Esophagus squamous epithelium (tissue), 5 donors: ENCODE measurements around the gene CREB3L2. TPM values are rescaled to one million over a fixed set of nuclear protein-coding genes. Genes with fewer than 3 reads are reported as not detected.

Source experiments
- DNase-seq: peaks from one replicate; lab custom pipeline; 2025; lab: John Stamatoyannopoulos, UW
- H3K27ac ChIP-seq, 4 donors: fragments of 200-600 bp; sonication (generic); one replicate each; pipeline ENCODE4 v1.5.1; 2016 to 2019; ENCODE audit warnings: mild to moderate bottlenecking in 1 of 4
- H3K27me3 ChIP-seq, 4 donors: fragments of 200-600 bp; sonication (generic); 1 replicate in 3 of 4; 2 replicates in 1 of 4; pipeline versions ENCODE4 v1.5.1 to v1.6.0; 2017 to 2021; ENCODE audit warnings: antibody characterized with exemption in 1 of 4
- H3K36me3 ChIP-seq, 3 donors: fragments of 200-600 bp; sonication (generic); one replicate each; pipeline ENCODE4 v1.5.1; 2016 to 2019
- H3K4me1 ChIP-seq, 3 donors: fragments of 200-600 bp; sonication (generic); one replicate each; pipeline ENCODE4 v1.5.1; 2017 to 2019
- H3K4me3 ChIP-seq, 4 donors: fragments of 200-600 bp; sonication (generic); 1 replicate in 3 of 4; 2 replicates in 1 of 4; pipeline ENCODE4 v1.5.1; 2016 to 2019; ENCODE audit warnings: mild to moderate bottlenecking in 2 of 4, moderate library complexity in 1 of 4
- H3K9me3 ChIP-seq, 3 donors: fragments of 200-600 bp; sonication (generic); one replicate each; pipeline ENCODE4 v1.5.1; 2016 to 2019
- CTCF ChIP-seq, 6 experiments: fragments of 450-650 bp in 4 of 6; fragments of 200-600 bp in 2 of 6; sonication (generic) in 2 of 6; IDR thresholded peaks; one replicate each; pipeline ENCODE4 v1.5.1; 2016 to 2019; ENCODE audit warnings: antibody characterized with exemption in 6 of 6, mild to moderate bottlenecking in 4 of 6, moderate library complexity in 4 of 6
- POLR2A ChIP-seq, 4 donors: fragments of 450-650 bp; IDR thresholded peaks; one replicate each; pipeline ENCODE4 v1.6.1; 2017; ENCODE audit warnings: antibody characterized with exemption in 4 of 4, mild to moderate bottlenecking in 4 of 4, moderate library complexity in 3 of 4
- WGBS, 2 donors: methylation state at CpG; one replicate each; pipeline ENCODE4 v1.1.5; 2018; 5-methylcytosine and 5-hydroxymethylcytosine counted together
- intact Hi-C: fragments of 100-400 bp; cut with DNase I; formaldehyde crosslinking; loops from one replicate; pipeline ENCODE4 v1.15.0; 2022
- total RNA-seq, 4 donors: library from RNA; depleted of rRNA; stranded (reverse); fragments of >200 nt; gene quantifications; one replicate each; pipeline ENCODE4 v1.1.0, GENCODE V29; 2016
- donor health status: DM: yes; HTN: yes; CAD: no.

Gene CREB3L2
- total RNA-seq, 4 donors from 2014 or later, result 14.9 to 21.9 (median 17.3) TPM

GRCh38 chr7:138029941-138030340, 28.1 kb upstream of the CREB3L2 start:
- TF ChIP-seq POLR2A (IDR thresholded peaks at IDR 0.05) (no peak), CTCF (IDR thresholded peaks at IDR 0.05) (no peak)
- no peak for DNase-seq
- Histone ChIP-seq H3K36me3 (no peaks in the 10 kb centered on the region), H3K4me1 (no peaks in the 10 kb centered on the region), H3K27me3 (no peaks in the 10 kb centered on the region), H3K4me3 (no peak overlapping the region), H3K9me3 (no peaks in the 10 kb centered on the region), H3K27ac (no peak overlapping the region)
- WGBS, 2 donors, result 30 to 67% methylated on average over 2 of the region's 2 CpGs
- intact Hi-C loops, result no loop called here

GRCh38 chr7:138029126-138029525, 27.2 kb upstream of the CREB3L2 start:
- Histone ChIP-seq H3K27ac (no peak overlapping the region), H3K27me3 (no peaks in the 10 kb centered on the region), H3K4me1 (no peaks in the 10 kb centered on the region), H3K9me3 (no peaks in the 10 kb centered on the region), H3K36me3 (no peaks in the 10 kb centered on the region), H3K4me3 (no peak overlapping the region)
- 67 to 74% methylated on average over 4 of the region's 4 CpGs for whole genome bisulfite sequencing, 2 donors
- intact Hi-C loops, result no loop called here
- TF ChIP-seq CTCF (IDR thresholded peaks at IDR 0.05) (no peak), POLR2A (IDR thresholded peaks at IDR 0.05) (no peak)
- DNase-seq, result no peak

GRCh38 chr7:138027100-138027499, 25.2 kb upstream of the CREB3L2 start:
- no peak for DNase-seq
- H3K27me3 ChIP-seq, result no peaks in the 10 kb centered on the region
- no peak overlapping the region for H3K4me3 ChIP-seq
- no peak overlapping the region for H3K27ac ChIP-seq
- H3K9me3 ChIP-seq, result no peaks in the 10 kb centered on the region
- TF ChIP-seq POLR2A (IDR thresholded peaks at IDR 0.05), result no peak
- no peak for TF ChIP-seq CTCF (IDR thresholded peaks at IDR 0.05)
- H3K36me3 ChIP-seq, result no peaks in the 10 kb centered on the region
- intact Hi-C loops, result no loop called here
- H3K4me1 ChIP-seq, result no peaks in the 10 kb centered on the region
- 21 to 22% methylated on average over 2 of the region's 2 CpGs for WGBS, 2 donors

- H3K4me3 ChIP-seq, result no peak overlapping the region
- H3K9me3 ChIP-seq, result no peaks in the 10 kb centered on the region
- H3K27ac ChIP-seq, result no peak overlapping the region
- H3K27me3 ChIP-seq, result no peaks in the 10 kb centered on the region
- no peak for TF ChIP-seq POLR2A (IDR thresholded peaks at IDR 0.05)
- TF ChIP-seq CTCF (IDR thresholded peaks at IDR 0.05), result no peak
- H3K4me1 ChIP-seq, result no peaks in the 10 kb centered on the region
- DNase-seq, result no peak
- intact Hi-C loops, result no loop called here
- no peaks in the 10 kb centered on the region for H3K36me3 ChIP-seq
- 82 to 94% methylated on average over 1 of the region's 1 CpG for WGBS, 2 donors
Observed at GRCh38 chr7:138025215-138026186, 23.6 kb upstream of the CREB3L2 start.

- DNase-seq, result no peak
- H3K4me1 ChIP-seq, result no peaks in the 10 kb centered on the region
- intact Hi-C loops, result no loop called here
Observed at GRCh38 chr7:138024765-138025164, 22.9 kb upstream of the CREB3L2 start.

More at GRCh38 chr7:138024765-138025164, 22.9 kb upstream of the CREB3L2 start:
- WGBS, 2 donors, result 80 to 88% methylated on average over 4 of the region's 4 CpGs
- no peaks in the 10 kb centered on the region for H3K36me3 ChIP-seq
- no peaks in the 10 kb centered on the region for H3K9me3 ChIP-seq
- H3K27me3 ChIP-seq, result no peaks in the 10 kb centered on the region
- TF ChIP-seq CTCF (IDR thresholded peaks at IDR 0.05) (no peak), POLR2A (IDR thresholded peaks at IDR 0.05) (no peak)
- H3K27ac ChIP-seq, result no peak overlapping the region
- no peak overlapping the region for H3K4me3 ChIP-seq
